ENCODE data around the gene CHST1. TPM values are rescaled to one million over a fixed set of nuclear protein-coding genes. Genes with fewer than 3 reads are reported as not detected.

CHST1 gene
- total and polyA plus RNA-seq, 10 of the 15 experiments (the other 5 are each of a cell fraction or from before 2014, with no cell fraction given): not detected

- no peaks in the 10 kb centered on the region for H3K4me1 ChIP-seq (ENCODE audit: control insufficient read depth, insufficient read depth, low read length)
- SMC1A ChIA-PET (ENCODE audit: uncharacterized antibody, unreplicated experiment): no interaction called here
- DNase-seq (ENCODE audit: low read depth, low spot score): no peak
- RAD21 ChIA-PET (ENCODE audit: unreplicated experiment): no interaction called here
- no peaks in the 10 kb centered on the region for H3K36me3 ChIP-seq (ENCODE audit: control insufficient read depth in 2 of 2, insufficient read depth in 2 of 2, low read length in 1 of 2)
- POLR2A ChIA-PET: no interaction called here
- H3K9me3 ChIP-seq (replicated peaks; ENCODE audit: control insufficient read depth, insufficient read depth, low read length): no peaks in the 10 kb centered on the region; the same call in 2 of the 3 replicates
- H4K20me1 ChIP-seq (ENCODE audit: control insufficient read depth, insufficient read depth): no peaks in the 10 kb centered on the region; the same call in 1 of the 2 replicates
- TF ChIP-seq E4F1 (IDR thresholded peaks at IDR 0.05; ENCODE audit: borderline replicate concordance, partially characterized antibody) (no peak), KLF5 (IDR thresholded peaks at IDR 0.05; ENCODE audit: partially characterized antibody) (no peak), SRF (IDR thresholded peaks at IDR 0.05; ENCODE audit: low read depth in 2 of 2, low read length in 2 of 2) (no peak), RCOR1 (conservative IDR thresholded peaks at IDR 0.05; ENCODE audit: low read depth, low read length) (no peak), NFYA (IDR thresholded peaks at IDR 0.05; ENCODE audit: borderline replicate concordance, low read depth, low read length) (no peak), MEF2B (IDR thresholded peaks at IDR 0.05; ENCODE audit: partially characterized antibody, poor library complexity, severe bottlenecking) (no peak), ASH2L (IDR thresholded peaks at IDR 0.05; ENCODE audit: borderline replicate concordance, low read depth) (no peak), NRF1 (conservative IDR thresholded peaks at IDR 0.05; ENCODE audit: low read depth, low read length) (no peak), ATF2 (IDR thresholded peaks at IDR 0.05; ENCODE audit: low read length) (no peak), CBX3 (IDR thresholded peaks at IDR 0.05; ENCODE audit: borderline replicate concordance, low read depth) (no peak), ZZZ3 (IDR thresholded peaks at IDR 0.05; ENCODE audit: control insufficient read depth, insufficient read length, low read depth) (no peak), NFIC (IDR thresholded peaks at IDR 0.05; ENCODE audit: low read depth, low read length) (no peak), E2F4 (IDR thresholded peaks at IDR 0.05; ENCODE audit: low read depth, low read length) (no peak)
- CTCF ChIA-PET: no interaction called here
- H3K4me2 ChIP-seq (ENCODE audit: control insufficient read depth, insufficient read depth): no peak overlapping the region
- no peak for FAIRE-seq
- no TSS peak for BruUV-seq (replicated peaks)
- no peaks in the 10 kb centered on the region for H3K27me3 ChIP-seq (replicated peaks in 1 of 2; ENCODE audit: control insufficient read depth in 2 of 2, insufficient read depth in 2 of 2, low read length in 1 of 2)
- intact Hi-C loops (cut with micrococcal nuclease; ENCODE audit: unreplicated experiment) (no loop called here), in situ Hi-C loops (cut with MboI) (no loop called here)
- no peak overlapping the region for H3K9ac ChIP-seq (ENCODE audit: control insufficient read depth, insufficient read depth, low read length)
- H3K4me3 ChIP-seq: no peak overlapping the region
- H2AFZ ChIP-seq (ENCODE audit: control insufficient read depth, low read depth, low read length): no peak overlapping the region
- ATAC-seq: no peak
- WGBS (ENCODE audit: insufficient coverage, insufficient replicate concordance, low lambda C conversion rate, missing lambda C conversion rate): 14% methylated on average over 4 of the region's 4 CpGs
- no peaks in the 10 kb centered on the region for H3K79me2 ChIP-seq (ENCODE audit: control insufficient read depth, insufficient read depth, low read length)
- no peak overlapping the region for H3K27ac ChIP-seq (ENCODE audit: control insufficient read depth, insufficient read depth)
Measured at GRCh38 chr11:45615182-45615792, 50.1 kb downstream of the CHST1 start.
